ENCODE data around the gene TIPRL.

DNA sequence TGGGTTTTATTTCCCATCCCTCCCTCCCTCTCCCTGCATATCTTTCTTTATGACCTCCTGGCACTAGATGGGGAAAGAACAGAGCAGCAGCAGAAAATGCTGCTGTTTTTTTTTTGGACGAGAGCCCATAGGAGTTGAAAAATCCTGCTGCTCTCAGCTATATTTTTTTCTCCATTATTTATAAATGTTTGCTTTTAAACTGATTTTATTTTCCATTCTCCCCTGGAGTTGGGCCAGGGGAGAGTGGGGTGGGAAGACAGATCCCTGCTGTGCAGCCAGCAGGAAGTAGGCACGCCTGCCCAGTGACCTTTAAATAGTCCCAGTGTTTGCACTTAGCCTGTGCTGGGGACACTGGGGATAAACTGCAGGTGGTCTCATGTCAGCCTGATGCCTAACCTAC lies 64.4 kb downstream of the TIPRL start:
- no peak for TF ChIP-seq POLR2A (IDR thresholded peaks at IDR 0.05)
- TF ChIP-seq, protein P1, sequence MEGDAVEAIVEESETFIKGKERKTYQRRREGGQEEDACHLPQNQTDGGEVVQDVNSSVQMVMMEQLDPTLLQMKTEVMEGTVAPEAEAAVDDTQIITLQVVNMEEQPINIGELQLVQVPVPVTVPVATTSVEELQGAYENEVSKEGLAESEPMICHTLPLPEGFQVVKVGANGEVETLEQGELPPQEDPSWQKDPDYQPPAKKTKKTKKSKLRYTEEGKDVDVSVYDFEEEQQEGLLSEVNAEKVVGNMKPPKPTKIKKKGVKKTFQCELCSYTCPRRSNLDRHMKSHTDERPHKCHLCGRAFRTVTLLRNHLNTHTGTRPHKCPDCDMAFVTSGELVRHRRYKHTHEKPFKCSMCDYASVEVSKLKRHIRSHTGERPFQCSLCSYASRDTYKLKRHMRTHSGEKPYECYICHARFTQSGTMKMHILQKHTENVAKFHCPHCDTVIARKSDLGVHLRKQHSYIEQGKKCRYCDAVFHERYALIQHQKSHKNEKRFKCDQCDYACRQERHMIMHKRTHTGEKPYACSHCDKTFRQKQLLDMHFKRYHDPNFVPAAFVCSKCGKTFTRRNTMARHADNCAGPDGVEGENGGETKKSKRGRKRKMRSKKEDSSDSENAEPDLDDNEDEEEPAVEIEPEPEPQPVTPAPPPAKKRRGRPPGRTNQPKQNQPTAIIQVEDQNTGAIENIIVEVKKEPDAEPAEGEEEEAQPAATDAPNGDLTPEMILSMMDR (IDR thresholded peaks at IDR 0.05) = no peak

Data from esophagus squamous epithelium (tissue), 4 donors.